Panc1 (cell line): ENCODE results near the gene PCNX2. TPM values are rescaled to one million over a fixed set of nuclear protein-coding genes. Genes with fewer than 3 reads are reported as not detected.

Experiments used
- ATAC-seq: fragments of 200-7000 bp; cut with Tn5 transposase; 2 replicates; pipeline ENCODE4 v1.9.1; 2020; ENCODE audit warnings: mild to moderate bottlenecking, moderate library complexity
- BruUV-seq: library from RNA; stranded (reverse); fragments of 400-500 nt; replicated peaks from 2 replicates; lab custom pipeline; 2021; lab: Mats Ljungman, UMichigan
- CTCF ChIA-PET: fragments of 300-600 bp; sonication (Branson Sonifier 250); formaldehyde crosslinking; loops from one replicate; lab custom pipeline; 2022; ENCODE audit warnings: antibody characterized with exemption; lab: Charles Lee
- POLR2A ChIA-PET: fragments of 300-600 bp; sonication (Branson Sonifier 250); formaldehyde crosslinking; loops from one replicate; lab custom pipeline; 2022; ENCODE audit warnings: antibody characterized with exemption; lab: Charles Lee
- DNase-seq: peaks from one replicate; pipeline ENCODE4 v3.0.0-alpha.2; 2010; ENCODE audit warnings: low read depth, low spot score
- H3K27ac ChIP-seq: 2 replicates; pipeline ENCODE4 v1.5.1; 2011; ENCODE audit warnings: mild to moderate bottlenecking, low read length, inconsistent platforms
- H3K27me3 ChIP-seq: fragments of 200-500 bp; sonication (Bioruptor generic); 2 replicates; pipeline ENCODE4 v1.6.0; 2014; ENCODE audit warnings: low read length, inconsistent platforms; ENCODE audit not compliant: control insufficient read depth, insufficient read depth
- H3K36me3 ChIP-seq: fragments of 200-500 bp; sonication (Bioruptor generic); 2 replicates; pipeline ENCODE4 v1.5.1; 2014; ENCODE audit warnings: inconsistent platforms, mild to moderate bottlenecking, low read length, moderate library complexity; ENCODE audit not compliant: control insufficient read depth, insufficient read depth
- H3K4me1 ChIP-seq: 2 replicates; pipeline ENCODE4 v1.5.1; 2011; ENCODE audit warnings: inconsistent platforms, mild to moderate bottlenecking, low read length, moderate library complexity; ENCODE audit not compliant: control insufficient read depth, insufficient read depth
- H3K4me3 ChIP-seq, 2 experiments: 2 replicates each; pipeline ENCODE4 v1.5.1; 2011 to 2012; ENCODE audit warnings: low read depth in 2 of 2, low read length in 2 of 2, mild to moderate bottlenecking in 2 of 2, inconsistent platforms in 1 of 2, moderate library complexity in 1 of 2
- H3K9me3 ChIP-seq: fragments of 200-500 bp; sonication (Bioruptor generic); 2 replicates; pipeline ENCODE4 v1.5.1; 2014; ENCODE audit warnings: low read depth, mild to moderate bottlenecking, inconsistent platforms, low read length, moderate library complexity; ENCODE audit not compliant: control insufficient read depth, insufficient read depth
- CTCF ChIP-seq: fragments of 450-650 bp; IDR thresholded peaks from 2 replicates; pipeline ENCODE4 v1.5.1; 2017; ENCODE audit warnings: mild to moderate bottlenecking
- REST ChIP-seq, 2 experiments: IDR thresholded peaks; 2 replicates each; pipeline ENCODE4 v1.6.1; 2011 to 2012; ENCODE audit warnings: low read depth in 2 of 2, control low read depth in 1 of 2, low read length in 1 of 2, mild to moderate bottlenecking in 1 of 2, moderate library complexity in 1 of 2; ENCODE audit not compliant: insufficient read depth in 1 of 2
- in situ Hi-C: cut with HindIII; loops from 2 replicates; pipeline ENCODE4 v1.10.0; 2016; ENCODE audit warnings: low sequenced_read_pairs, low pct_unique_long_range_greater_than_20kb
- intact Hi-C: fragments of 100-400 bp; cut with micrococcal nuclease; formaldehyde crosslinking; loops from one replicate; pipeline ENCODE4 v1.10.0; 2022; ENCODE audit not compliant: unreplicated experiment
- total RNA-seq: library from RNA; stranded (reverse); gene quantifications from one replicate; pipeline ENCODE4 v1.2.1, GENCODE V29; 2021; ENCODE audit not compliant: unreplicated experiment

PCNX2 gene
- total RNA-seq, 1 experiment from 2014 or later, result 2.6 TPM

- Histone ChIP-seq H3K36me3 (no peaks in the 10 kb centered on the region), H3K9me3 (no peaks in the 10 kb centered on the region), H3K4me3 (no peak overlapping the region), H3K27me3 (no peaks in the 10 kb centered on the region), H3K27ac (no peak overlapping the region), H3K4me1 (no peaks in the 10 kb centered on the region)
- DNase-seq, result no peak
- BruUV-seq, result no TSS peak
- TF ChIP-seq REST (IDR thresholded peaks at IDR 0.05; ENCODE audit: insufficient read depth in 1 of 2, low read depth in 2 of 2, low read length in 1 of 2), result no peak
- no peak for TF ChIP-seq CTCF
- in situ Hi-C loops, result no loop called here
- ChIA-PET POLR2A (no interaction called here), CTCF (no interaction called here)
- intact Hi-C loops, result no loop called here
- ATAC-seq, result no peak
Measured at GRCh38 chr1:233063462-233063861, 232.1 kb downstream of the PCNX2 start.

- in situ Hi-C loops, result no loop called here
- no peaks in the 10 kb centered on the region for H3K4me1 ChIP-seq
- no peak overlapping the region for H3K27ac ChIP-seq
- H3K27me3 ChIP-seq, result no peaks in the 10 kb centered on the region
- no peak for TF ChIP-seq CTCF
- no peak for TF ChIP-seq REST (IDR thresholded peaks at IDR 0.05; ENCODE audit: insufficient read depth in 1 of 2, low read depth in 2 of 2, low read length in 1 of 2)
- ATAC-seq, result no peak
- H3K36me3 ChIP-seq, result no peaks in the 10 kb centered on the region
- no peaks in the 10 kb centered on the region for H3K9me3 ChIP-seq
- ChIA-PET CTCF (interaction anchor here (0.6 kb wide), 1 partner anchor 55 kb away, joined by 3 read pairs; no protein-coding TSS in a partner anchor), POLR2A (no interaction called here)
- no peak for DNase-seq
- intact Hi-C loops, result no loop called here
- no peak overlapping the region for H3K4me3 ChIP-seq
- no TSS peak for BruUV-seq
Measured at GRCh38 chr1:233061265-233061664, 234.3 kb downstream of the PCNX2 start.
